HepG2 (cell line): ENCODE data around the gene CCDC57. TPM values are rescaled to one million over a fixed set of nuclear protein-coding genes. Genes with fewer than 3 reads are reported as not detected.

Source experiments
- FOXK1 ChIP-seq: sonication (generic); formaldehyde crosslinking; IDR thresholded peaks from 2 replicates; pipeline ENCODE4 v1.4.0; 2020; ENCODE audit warnings: low read depth, missing genetic modification reagents, borderline replicate concordance
- IRX3 ChIP-seq: sonication (generic); formaldehyde crosslinking; IDR thresholded peaks from 2 replicates; pipeline ENCODE4 v1.8.1; 2023; ENCODE audit warnings: mild to moderate bottlenecking, low read depth, missing genetic modification reagents, borderline replicate concordance
- KLF6 ChIP-seq: IDR thresholded peaks from 2 replicates; pipeline ENCODE4 v1.8.0; 2016; ENCODE audit warnings: missing biosample characterization, missing genetic modification reagents
- RXRB ChIP-seq: IDR thresholded peaks from 2 replicates; pipeline ENCODE4 v1.6.1; 2016; ENCODE audit warnings: borderline replicate concordance, missing genetic modification reagents, missing compliant biosample characterization
- SOX13 ChIP-seq, 3 experiments: fragments of 450-650 bp in 1 of 3; sonication (generic) in 1 of 3; formaldehyde crosslinking in 1 of 3; IDR thresholded peaks in 2 of 3; conservative IDR thresholded peaks in 1 of 3; 2 replicates each; pipeline versions ENCODE4 v1.5.0 to v1.6.1; 2016 to 2020; ENCODE audit warnings: antibody characterized with exemption in 1 of 3, mild to moderate bottlenecking in 1 of 3, missing compliant biosample characterization in 1 of 3, missing genetic modification reagents in 1 of 3, moderate library complexity in 1 of 3
- ZBTB42 ChIP-seq: sonication (generic); formaldehyde crosslinking; IDR thresholded peaks from 2 replicates; pipeline ENCODE4 v1.5.0; 2020; ENCODE audit warnings: mild to moderate bottlenecking, missing genetic modification reagents
- ZBTB44 ChIP-seq: sonication (generic); formaldehyde crosslinking; IDR thresholded peaks from 2 replicates; pipeline ENCODE4 v1.4.0; 2020; ENCODE audit warnings: missing genetic modification reagents
- ZNF160 ChIP-seq: sonication (generic); formaldehyde crosslinking; IDR thresholded peaks from 2 replicates; pipeline ENCODE4 v1.8.0; 2022; ENCODE audit warnings: mild to moderate bottlenecking, inconsistent platforms, missing genetic modification reagents
- ZNF367 ChIP-seq: sonication (generic); formaldehyde crosslinking; IDR thresholded peaks from 2 replicates; pipeline ENCODE4 v1.4.0; 2020; ENCODE audit warnings: missing genetic modification reagents, borderline replicate concordance
- polyA plus RNA-seq, 8 experiments: library from polyadenylated mRNA; depleted of rRNA in 3 of 8; stranded (reverse) in 7 of 8; unstranded in 1 of 8; fragments of >200 nt; fragmentation: Illumina TruSeq in 4 of 8; extraction: Trizol in 4 of 8; gene quantifications; 2 replicates each; pipeline versions ENCODE4 v1.2.1 to v1.2.3, GENCODE V29; 2011 to 2016; ENCODE audit warnings: low read depth in 4 of 8, missing spikeins in 1 of 8, mixed read lengths in 1 of 8; ENCODE audit not compliant: insufficient read depth in 1 of 8
- total RNA-seq, 5 experiments: library from RNA; depleted of rRNA; stranded (reverse); fragments of >200 nt; fragmentation: Illumina TruSeq; extraction: Trizol; gene quantifications; 2 replicates each; pipeline ENCODE4 v1.2.3, GENCODE V29; 2016; ENCODE audit warnings: low read depth in 1 of 5
- TF ChIP-seq, protein P1 (sequence below): IDR thresholded peaks from 2 replicates; pipeline ENCODE4 v1.6.1; 2012; ENCODE audit warnings: low read length, improper control_type of control experiment
- TF ChIP-seq, protein P2 (sequence below): sonication (generic); formaldehyde crosslinking; IDR thresholded peaks from 2 replicates; pipeline ENCODE4 v1.5.1; 2020; ENCODE audit warnings: missing genetic modification reagents, mild to moderate bottlenecking, borderline replicate concordance
- TF ChIP-seq, protein P3 (sequence below): sonication (generic); formaldehyde crosslinking; IDR thresholded peaks from 2 replicates; pipeline ENCODE4 v1.5.1; 2020; ENCODE audit warnings: missing genetic modification reagents, mild to moderate bottlenecking, borderline replicate concordance

The CCDC57 gene
- total and polyA plus RNA-seq, 2 of the 13 experiments (the other 11 are each of a cell fraction or from before 2014, with no cell fraction given) = 59.3 to 59.9 TPM

DNA sequence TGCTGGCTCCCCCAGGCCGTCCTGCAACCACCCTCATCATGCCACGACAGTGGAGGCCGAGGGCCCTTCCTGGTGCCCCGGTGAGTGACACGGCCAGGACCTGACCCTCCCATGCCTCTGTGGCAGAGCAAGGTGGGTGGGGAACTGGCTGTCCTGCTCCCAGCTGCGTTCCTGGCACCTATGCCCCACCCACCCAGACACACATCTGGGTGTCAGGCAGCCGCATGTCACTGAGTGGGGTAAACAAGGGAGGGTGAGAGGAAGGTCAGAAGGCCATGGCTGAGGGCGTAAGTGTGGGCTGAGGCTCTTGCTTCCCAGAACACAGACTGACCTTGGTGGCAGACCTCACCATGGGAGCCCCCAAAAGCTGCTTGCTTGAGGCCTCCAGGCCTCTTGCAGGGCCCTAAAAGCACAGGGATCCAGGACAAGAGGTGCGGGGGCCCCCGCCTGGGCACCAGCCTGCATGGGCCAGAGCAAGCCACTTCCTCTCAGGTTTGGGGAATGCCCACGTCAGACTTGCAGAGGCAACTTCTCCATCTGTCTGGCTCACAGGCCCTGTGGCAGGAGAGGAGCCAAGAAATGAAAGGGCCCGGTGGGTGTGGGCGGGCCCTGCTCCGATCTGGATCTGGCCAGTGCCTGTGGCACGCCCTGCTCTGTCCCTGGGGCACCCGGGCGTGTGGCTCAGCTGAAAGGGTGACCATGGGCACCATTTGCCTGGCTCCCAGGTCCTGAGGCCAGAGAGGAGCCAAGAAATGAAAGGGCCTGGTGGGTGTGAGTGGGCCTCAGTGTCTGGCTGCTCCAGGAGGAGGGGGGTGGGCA is 3.9 kb upstream of the CCDC57 start (continued):
- TF ChIP-seq ZNF160 (CRISPR knock-in tag) (no peak; the same call in 1 of the 2 replicates), KLF6 (CRISPR knock-in tag) (no peak), FOXK1 (CRISPR knock-in tag) (peak; percentile 92), RXRB (CRISPR knock-in tag) (peak; percentile 73; the same call in 1 of the 2 replicates), IRX3 (CRISPR knock-in tag) (no peak), ZNF367 (CRISPR knock-in tag) (no peak), ZBTB44 (CRISPR knock-in tag) (0 out of 2 replicates have a peak, but pooled peaks have one; percentile 26), SOX13 (IDR thresholded peaks at IDR 0.05) (no peak), SOX13 (CRISPR knock-in tag; conservative IDR thresholded peaks at IDR 0.05 in 1 of 2, IDR thresholded peaks at IDR 0.05 in 1 of 2) (peak in 1 of 2 experiments; percentile 45; a peak in 1 of 4 replicates), ZBTB42 (CRISPR knock-in tag) (peak; percentile 93)
- TF ChIP-seq, protein P1, sequence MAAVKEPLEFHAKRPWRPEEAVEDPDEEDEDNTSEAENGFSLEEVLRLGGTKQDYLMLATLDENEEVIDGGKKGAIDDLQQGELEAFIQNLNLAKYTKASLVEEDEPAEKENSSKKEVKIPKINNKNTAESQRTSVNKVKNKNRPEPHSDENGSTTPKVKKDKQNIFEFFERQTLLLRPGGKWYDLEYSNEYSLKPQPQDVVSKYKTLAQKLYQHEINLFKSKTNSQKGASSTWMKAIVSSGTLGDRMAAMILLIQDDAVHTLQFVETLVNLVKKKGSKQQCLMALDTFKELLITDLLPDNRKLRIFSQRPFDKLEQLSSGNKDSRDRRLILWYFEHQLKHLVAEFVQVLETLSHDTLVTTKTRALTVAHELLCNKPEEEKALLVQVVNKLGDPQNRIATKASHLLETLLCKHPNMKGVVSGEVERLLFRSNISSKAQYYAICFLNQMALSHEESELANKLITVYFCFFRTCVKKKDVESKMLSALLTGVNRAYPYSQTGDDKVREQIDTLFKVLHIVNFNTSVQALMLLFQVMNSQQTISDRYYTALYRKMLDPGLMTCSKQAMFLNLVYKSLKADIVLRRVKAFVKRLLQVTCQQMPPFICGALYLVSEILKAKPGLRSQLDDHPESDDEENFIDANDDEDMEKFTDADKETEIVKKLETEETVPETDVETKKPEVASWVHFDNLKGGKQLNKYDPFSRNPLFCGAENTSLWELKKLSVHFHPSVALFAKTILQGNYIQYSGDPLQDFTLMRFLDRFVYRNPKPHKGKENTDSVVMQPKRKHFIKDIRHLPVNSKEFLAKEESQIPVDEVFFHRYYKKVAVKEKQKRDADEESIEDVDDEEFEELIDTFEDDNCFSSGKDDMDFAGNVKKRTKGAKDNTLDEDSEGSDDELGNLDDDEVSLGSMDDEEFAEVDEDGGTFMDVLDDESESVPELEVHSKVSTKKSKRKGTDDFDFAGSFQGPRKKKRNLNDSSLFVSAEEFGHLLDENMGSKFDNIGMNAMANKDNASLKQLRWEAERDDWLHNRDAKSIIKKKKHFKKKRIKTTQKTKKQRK = no peak
- TF ChIP-seq, protein P2, sequence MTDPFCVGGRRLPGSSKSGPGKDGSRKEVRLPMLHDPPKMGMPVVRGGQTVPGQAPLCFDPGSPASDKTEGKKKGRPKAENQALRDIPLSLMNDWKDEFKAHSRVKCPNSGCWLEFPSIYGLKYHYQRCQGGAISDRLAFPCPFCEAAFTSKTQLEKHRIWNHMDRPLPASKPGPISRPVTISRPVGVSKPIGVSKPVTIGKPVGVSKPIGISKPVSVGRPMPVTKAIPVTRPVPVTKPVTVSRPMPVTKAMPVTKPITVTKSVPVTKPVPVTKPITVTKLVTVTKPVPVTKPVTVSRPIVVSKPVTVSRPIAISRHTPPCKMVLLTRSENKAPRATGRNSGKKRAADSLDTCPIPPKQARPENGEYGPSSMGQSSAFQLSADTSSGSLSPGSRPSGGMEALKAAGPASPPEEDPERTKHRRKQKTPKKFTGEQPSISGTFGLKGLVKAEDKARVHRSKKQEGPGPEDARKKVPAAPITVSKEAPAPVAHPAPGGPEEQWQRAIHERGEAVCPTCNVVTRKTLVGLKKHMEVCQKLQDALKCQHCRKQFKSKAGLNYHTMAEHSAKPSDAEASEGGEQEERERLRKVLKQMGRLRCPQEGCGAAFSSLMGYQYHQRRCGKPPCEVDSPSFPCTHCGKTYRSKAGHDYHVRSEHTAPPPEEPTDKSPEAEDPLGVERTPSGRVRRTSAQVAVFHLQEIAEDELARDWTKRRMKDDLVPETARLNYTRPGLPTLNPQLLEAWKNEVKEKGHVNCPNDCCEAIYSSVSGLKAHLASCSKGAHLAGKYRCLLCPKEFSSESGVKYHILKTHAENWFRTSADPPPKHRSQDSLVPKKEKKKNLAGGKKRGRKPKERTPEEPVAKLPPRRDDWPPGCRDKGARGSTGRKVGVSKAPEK (CRISPR knock-in tag) = no peak
- TF ChIP-seq, protein P3, sequence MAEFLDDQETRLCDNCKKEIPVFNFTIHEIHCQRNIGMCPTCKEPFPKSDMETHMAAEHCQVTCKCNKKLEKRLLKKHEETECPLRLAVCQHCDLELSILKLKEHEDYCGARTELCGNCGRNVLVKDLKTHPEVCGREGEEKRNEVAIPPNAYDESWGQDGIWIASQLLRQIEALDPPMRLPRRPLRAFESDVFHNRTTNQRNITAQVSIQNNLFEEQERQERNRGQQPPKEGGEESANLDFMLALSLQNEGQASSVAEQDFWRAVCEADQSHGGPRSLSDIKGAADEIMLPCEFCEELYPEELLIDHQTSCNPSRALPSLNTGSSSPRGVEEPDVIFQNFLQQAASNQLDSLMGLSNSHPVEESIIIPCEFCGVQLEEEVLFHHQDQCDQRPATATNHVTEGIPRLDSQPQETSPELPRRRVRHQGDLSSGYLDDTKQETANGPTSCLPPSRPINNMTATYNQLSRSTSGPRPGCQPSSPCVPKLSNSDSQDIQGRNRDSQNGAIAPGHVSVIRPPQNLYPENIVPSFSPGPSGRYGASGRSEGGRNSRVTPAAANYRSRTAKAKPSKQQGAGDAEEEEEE (CRISPR knock-in tag) = no peak
